Neural crest cell (in vitro differentiated cells): ENCODE measurements around the gene CCDC184. TPM values are rescaled to one million over a fixed set of nuclear protein-coding genes. Genes with fewer than 3 reads are reported as not detected.
"Not testable (repeated sequence)": the region's sequence is repeated elsewhere in the genome, so short reads cannot be mapped to it uniquely, and the experiment has no call there.

ENCODE experiments used
- DNase-seq: peaks from one replicate; pipeline ENCODE4 v3.0.0; 2021; ENCODE audit warnings: low read depth, mixed read lengths, low spot score
- H3K27ac Mint-ChIP-seq: one replicate; pipeline ENCODE4 v1.8.0; 2021; ENCODE audit warnings: mild to moderate bottlenecking, mixed read lengths; ENCODE audit not compliant: unreplicated experiment
- H3K27me3 Mint-ChIP-seq: 2 replicates; pipeline ENCODE4 v1.8.0; 2021; ENCODE audit warnings: low read depth, mild to moderate bottlenecking, mixed read lengths
- H3K36me3 Mint-ChIP-seq: 2 replicates; pipeline ENCODE4 v1.8.0; 2021; ENCODE audit warnings: low read depth, mild to moderate bottlenecking, mixed read lengths
- H3K4me1 Mint-ChIP-seq: 2 replicates; pipeline ENCODE4 v1.8.0; 2021; ENCODE audit warnings: mixed read lengths
- H3K4me3 Mint-ChIP-seq: one replicate; pipeline ENCODE4 v1.8.0; 2021; ENCODE audit warnings: mild to moderate bottlenecking, mixed read lengths
- H3K9me3 Mint-ChIP-seq: 2 replicates; pipeline ENCODE4 v1.8.0; 2021; ENCODE audit warnings: mixed read lengths
- total RNA-seq: library from RNA; stranded (reverse); gene quantifications from 2 replicates; pipeline ENCODE4 v1.2.1, GENCODE V29; 2021
- TF ChIP-seq, protein P1 (sequence below): fragments of 200-600 bp; sonication (generic); conservative IDR thresholded peaks from 2 replicates; pipeline ENCODE4 v1.5.0; 2021; ENCODE audit warnings: antibody characterized with exemption, mild to moderate bottlenecking

The CCDC184 gene
- total RNA-seq, 1 donor from 2014 or later = 12.6 TPM

DNA sequence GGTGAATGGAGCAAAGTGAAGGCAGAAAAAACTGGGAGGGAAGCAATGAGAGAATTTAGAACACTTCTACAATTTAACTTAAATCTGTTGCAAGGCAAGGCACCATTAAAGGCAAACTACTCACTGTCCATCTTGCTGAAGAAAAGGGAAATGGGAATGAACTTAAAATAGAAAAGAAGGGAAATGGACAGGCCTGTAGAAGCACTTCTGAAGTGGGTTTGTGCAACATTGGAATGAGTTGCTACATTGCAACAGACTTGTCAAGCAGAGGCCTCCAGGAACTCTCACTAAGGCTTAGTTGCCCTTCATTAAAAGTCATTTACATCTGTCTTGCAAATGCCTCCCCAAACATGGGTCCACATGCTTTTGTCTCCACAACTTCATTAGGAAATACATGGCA, 33.3 kb downstream of the CCDC184 start:
- Mint-ChIP-seq H3K9me3 (no peaks in the 10 kb centered on the region), H3K4me1 (no peaks in the 10 kb centered on the region), H3K27ac (no peak overlapping the region), H3K27me3 (peaks cover 13% of the 10 kb centered on the region), H3K36me3 (no peaks in the 10 kb centered on the region), H3K4me3 (no peak overlapping the region)
- TF ChIP-seq, protein P1, sequence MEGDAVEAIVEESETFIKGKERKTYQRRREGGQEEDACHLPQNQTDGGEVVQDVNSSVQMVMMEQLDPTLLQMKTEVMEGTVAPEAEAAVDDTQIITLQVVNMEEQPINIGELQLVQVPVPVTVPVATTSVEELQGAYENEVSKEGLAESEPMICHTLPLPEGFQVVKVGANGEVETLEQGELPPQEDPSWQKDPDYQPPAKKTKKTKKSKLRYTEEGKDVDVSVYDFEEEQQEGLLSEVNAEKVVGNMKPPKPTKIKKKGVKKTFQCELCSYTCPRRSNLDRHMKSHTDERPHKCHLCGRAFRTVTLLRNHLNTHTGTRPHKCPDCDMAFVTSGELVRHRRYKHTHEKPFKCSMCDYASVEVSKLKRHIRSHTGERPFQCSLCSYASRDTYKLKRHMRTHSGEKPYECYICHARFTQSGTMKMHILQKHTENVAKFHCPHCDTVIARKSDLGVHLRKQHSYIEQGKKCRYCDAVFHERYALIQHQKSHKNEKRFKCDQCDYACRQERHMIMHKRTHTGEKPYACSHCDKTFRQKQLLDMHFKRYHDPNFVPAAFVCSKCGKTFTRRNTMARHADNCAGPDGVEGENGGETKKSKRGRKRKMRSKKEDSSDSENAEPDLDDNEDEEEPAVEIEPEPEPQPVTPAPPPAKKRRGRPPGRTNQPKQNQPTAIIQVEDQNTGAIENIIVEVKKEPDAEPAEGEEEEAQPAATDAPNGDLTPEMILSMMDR = no peak
- no peak for DNase-seq

DNA sequence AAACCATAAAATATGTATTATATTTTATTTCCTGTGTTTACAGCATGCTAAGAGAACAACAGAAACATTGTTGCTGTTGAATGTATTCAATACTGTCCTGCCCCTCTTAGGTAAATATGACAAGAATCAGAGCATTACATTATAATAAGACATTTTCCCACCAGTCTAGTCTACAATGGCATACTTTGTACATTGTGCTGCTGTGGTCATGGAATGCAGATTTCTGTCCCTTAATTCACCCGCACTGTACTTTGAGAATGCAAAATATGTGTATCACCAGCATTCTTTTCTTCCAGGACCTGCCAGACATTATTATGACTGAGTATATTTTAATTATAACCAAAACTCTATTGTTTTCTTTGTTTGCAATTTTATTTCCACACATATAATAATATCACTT, 36.2 kb downstream of the CCDC184 start:
- H3K27ac Mint-ChIP-seq = no peak overlapping the region
- peaks cover 2% of the 10 kb centered on the region for H3K27me3 Mint-ChIP-seq
- TF ChIP-seq, protein P1 = no peak
- H3K36me3 Mint-ChIP-seq = no peaks in the 10 kb centered on the region
- DNase-seq = no peak
- no peak overlapping the region for H3K4me3 Mint-ChIP-seq
- H3K9me3 Mint-ChIP-seq = no peaks in the 10 kb centered on the region
- no peaks in the 10 kb centered on the region for H3K4me1 Mint-ChIP-seq

DNA sequence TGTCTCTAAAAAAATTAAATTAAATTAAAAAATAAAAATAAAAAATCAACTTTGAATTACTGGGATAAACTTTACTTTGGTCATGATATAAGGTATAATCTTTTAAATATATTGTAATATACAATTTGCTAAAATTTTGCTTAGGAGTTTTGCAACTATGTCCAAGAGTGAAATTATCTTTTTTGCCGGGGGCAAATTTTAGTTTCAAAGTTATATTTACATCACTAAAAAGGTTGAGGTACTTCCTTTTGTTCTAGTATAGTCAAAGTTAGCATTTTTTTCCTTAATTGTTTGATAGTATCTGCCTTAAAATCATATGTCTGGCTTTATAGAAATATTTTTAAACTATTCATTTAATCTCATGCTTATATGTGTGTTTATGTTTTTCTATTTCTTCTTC, 37.3 kb downstream of the CCDC184 start:
- Mint-ChIP-seq H3K27ac (no peak overlapping the region), H3K4me3 (no peak overlapping the region), H3K4me1 (no peaks in the 10 kb centered on the region), H3K9me3 (no peaks in the 10 kb centered on the region), H3K27me3 (peaks cover 4% of the 10 kb centered on the region), H3K36me3 (no peaks in the 10 kb centered on the region)
- DNase-seq = no peak
- TF ChIP-seq, protein P1 = no peak

DNA sequence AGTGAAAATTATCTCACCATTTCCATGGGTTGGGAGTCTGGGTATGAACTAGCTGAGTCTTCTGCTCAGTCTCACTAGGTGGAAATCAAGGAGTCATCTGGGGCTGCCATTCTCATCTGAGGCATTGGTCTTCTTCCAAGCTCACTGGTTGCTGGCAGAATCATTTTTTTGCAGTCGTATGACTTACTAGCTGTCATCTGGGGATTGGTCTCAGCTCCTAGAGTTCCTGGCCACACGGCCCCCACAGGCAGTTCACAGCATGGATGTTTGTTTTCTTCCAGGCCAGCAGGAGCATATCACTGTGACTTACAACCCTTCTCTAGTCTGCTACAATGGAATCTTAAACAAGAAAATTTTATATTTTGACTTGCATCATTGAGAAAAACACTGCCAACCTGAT, 38.2 kb downstream of the CCDC184 start:
- H3K4me1 Mint-ChIP-seq = no peaks in the 10 kb centered on the region
- TF ChIP-seq, protein P1 = no peak
- H3K36me3 Mint-ChIP-seq = peaks cover 1% of the 10 kb centered on the region
- H3K9me3 Mint-ChIP-seq = peaks cover 2% of the 10 kb centered on the region
- DNase-seq = no peak
- H3K27ac Mint-ChIP-seq = no peak overlapping the region
- peaks cover 8% of the 10 kb centered on the region for H3K27me3 Mint-ChIP-seq
- no peak overlapping the region for H3K4me3 Mint-ChIP-seq

DNA sequence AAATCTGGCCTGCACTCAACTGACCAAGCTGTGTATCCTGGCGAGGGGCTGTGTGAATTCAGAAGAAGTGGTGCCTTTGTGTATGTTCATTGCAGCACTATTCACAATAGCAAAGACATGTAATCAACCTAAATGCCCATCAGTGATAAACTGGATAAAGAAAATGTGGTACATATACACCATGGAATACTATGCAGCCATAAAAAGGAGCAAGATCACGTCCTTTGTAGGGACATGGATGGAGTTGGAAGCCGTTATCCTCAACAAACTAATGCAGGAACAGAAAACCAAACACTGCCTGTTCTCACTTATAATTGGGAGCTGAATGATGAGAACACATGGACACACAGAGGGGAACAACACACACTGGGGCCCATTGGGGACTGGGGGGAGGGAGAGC, 41.1 kb downstream of the CCDC184 start:
- H3K4me3 Mint-ChIP-seq, H3K4me1 Mint-ChIP-seq, H3K36me3 Mint-ChIP-seq, DNase-seq, H3K27ac Mint-ChIP-seq: not testable (repeated sequence)
- H3K27me3 Mint-ChIP-seq = peaks cover 22% of the 10 kb centered on the region
- H3K9me3 Mint-ChIP-seq = peaks cover 14% of the 10 kb centered on the region

DNA sequence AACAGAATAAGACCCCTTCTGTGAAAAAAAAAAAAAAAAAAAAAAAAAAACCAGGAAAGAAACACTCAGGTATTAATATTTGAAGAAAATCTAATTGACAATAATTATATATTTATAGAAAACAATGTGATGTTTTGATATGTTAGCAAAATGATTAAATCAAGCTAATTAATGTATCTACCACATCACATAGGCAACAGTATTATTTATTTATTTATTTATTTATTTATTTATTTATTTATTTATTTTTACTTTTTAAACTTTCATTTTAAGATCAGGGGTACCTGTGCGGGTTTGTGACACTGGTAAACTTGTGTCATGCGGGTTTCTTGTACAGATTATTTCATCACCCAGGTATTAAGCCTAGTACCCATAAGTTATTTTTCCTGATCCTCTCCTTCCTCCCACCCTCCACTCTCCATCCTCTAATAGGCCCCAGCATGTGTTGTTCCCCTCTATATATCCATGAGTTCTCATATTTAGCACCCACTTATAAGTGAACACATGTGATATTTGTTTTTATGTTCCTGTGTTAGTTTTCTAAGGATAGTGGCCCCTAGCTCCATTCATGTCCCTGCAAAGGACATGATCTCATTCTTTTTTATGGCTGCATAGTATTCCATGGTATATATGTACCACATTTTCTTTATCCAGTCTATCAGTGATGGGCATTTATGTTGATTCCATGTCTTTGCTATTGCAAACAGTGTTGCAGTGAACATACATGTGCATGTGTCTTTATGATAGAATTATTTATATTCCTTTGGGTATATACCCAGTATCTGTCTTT, 47.9 kb downstream of the CCDC184 start:
- Mint-ChIP-seq H3K9me3 (peaks cover 23% of the 10 kb centered on the region), H3K27me3 (peaks cover 20% of the 10 kb centered on the region)
- not testable (repeated sequence) for H3K27ac Mint-ChIP-seq, H3K36me3 Mint-ChIP-seq, H3K4me1 Mint-ChIP-seq, H3K4me3 Mint-ChIP-seq, DNase-seq

Other genes starting within 250 kb of the CCDC184 start
- gene TMEM106C, start 220.0 kb upstream of the CCDC184 start, total RNA-seq = 147 and 159 TPM in 2 replicates
- 384 and 386 TPM in 2 replicates for gene COL2A1, start 179.2 kb upstream of the CCDC184 start, total RNA-seq
- gene SENP1, start 77.6 kb upstream of the CCDC184 start, total RNA-seq = 44.0 and 46.9 TPM in 2 replicates
- gene PFKM, start 64.3 kb upstream of the CCDC184 start, total RNA-seq = 129 and 132 TPM in 2 replicates
- gene ASB8, start 26.1 kb upstream of the CCDC184 start, total RNA-seq = 21.5 and 21.7 TPM in 2 replicates
- not detected in 2 replicates for gene OR10AD1, start 19.6 kb downstream of the CCDC184 start, total RNA-seq
- 15.8 and 17.1 TPM in 2 replicates for gene ZNF641, start 167.3 kb downstream of the CCDC184 start, total RNA-seq